Measurements from ENCODE around the gene JAKMIP2. TPM values are rescaled to one million over a fixed set of nuclear protein-coding genes. Genes with fewer than 3 reads are reported as not detected.
"Not testable (repeated sequence)": the region's sequence is repeated elsewhere in the genome, so short reads cannot be mapped to it uniquely, and the experiment has no call there.

JAKMIP2 gene
- total RNA-seq, 1 experiment from 2014 or later, result 1.2 TPM

DNA sequence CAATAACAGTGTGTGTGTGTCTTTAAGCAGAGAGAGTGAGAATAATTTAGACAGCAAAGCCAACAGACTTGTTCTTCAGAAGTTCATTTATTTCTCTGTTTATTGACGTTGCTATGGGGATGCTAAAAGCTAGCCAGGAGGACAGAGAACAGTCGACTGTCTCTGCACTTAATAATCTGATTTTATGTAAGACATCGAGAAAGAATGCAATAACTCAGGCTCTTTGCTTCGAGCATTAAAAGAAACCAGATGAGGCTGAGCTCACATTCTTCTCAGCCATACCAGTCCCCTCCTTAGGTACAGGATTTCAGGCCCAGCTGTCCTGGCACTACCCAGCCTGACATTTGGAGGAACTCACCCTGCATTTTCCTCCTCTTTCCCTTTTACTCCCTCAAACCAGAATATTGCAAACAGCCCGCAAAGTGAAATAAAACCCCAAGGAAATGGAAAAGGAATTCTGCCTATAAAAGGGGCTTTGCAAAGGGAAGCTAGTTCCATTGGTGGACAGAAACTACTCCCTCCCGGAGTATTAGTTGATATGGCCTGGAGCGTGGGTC is 228.2 kb downstream of the JAKMIP2 start:
- H3K4me3 ChIP-seq (ENCODE audit: low read depth, low read length), result no peak overlapping the region
- DNase-seq, result no peak
- peaks cover 12% of the 10 kb centered on the region for H3K4me1 Mint-ChIP-seq (ENCODE audit: low read depth, unreplicated experiment)
- no peaks in the 10 kb centered on the region for H3K27me3 ChIP-seq (replicated peaks; ENCODE audit: control insufficient read depth, insufficient read depth, low read length)
- no peaks in the 10 kb centered on the region for H3K9me3 ChIP-seq
- H3K27ac Mint-ChIP-seq (ENCODE audit: unreplicated experiment), result no peak overlapping the region
- H3K36me3 Mint-ChIP-seq (ENCODE audit: insufficient read depth, unreplicated experiment), result no peaks in the 10 kb centered on the region
- TF ChIP-seq CTCF (IDR thresholded peaks at IDR 0.05; ENCODE audit: insufficient read depth in 1 of 2, low read depth in 1 of 2, low read length in 1 of 2, severe bottlenecking in 1 of 2, unreplicated experiment in 1 of 2), result no peak
- intact Hi-C loops (cut with micrococcal nuclease; ENCODE audit: unreplicated experiment), result no loop called here
- H3K27me3 Mint-ChIP-seq (ENCODE audit: insufficient read depth, unreplicated experiment), result no peaks in the 10 kb centered on the region
- POLR2A ChIA-PET, result no interaction called here
- no peak overlapping the region for H3K4me3 Mint-ChIP-seq (ENCODE audit: unreplicated experiment)
- CTCF ChIA-PET, result no interaction called here
- no peaks in the 10 kb centered on the region for H3K9me3 Mint-ChIP-seq (ENCODE audit: unreplicated experiment)
- 0 out of 2 replicates have a peak, but pooled peaks cover 8% of the 10 kb centered on the region for H3K4me1 ChIP-seq
- H3K36me3 ChIP-seq (ENCODE audit: control insufficient read depth, insufficient read depth, low read length), result no peaks in the 10 kb centered on the region
- BruUV-seq (replicated peaks), result no TSS peak

- H3K27me3 Mint-ChIP-seq (ENCODE audit: insufficient read depth, unreplicated experiment); H3K4me1 ChIP-seq; intact Hi-C loops (cut with micrococcal nuclease; ENCODE audit: unreplicated experiment); H3K36me3 ChIP-seq (ENCODE audit: control insufficient read depth, insufficient read depth, low read length); H3K4me3 ChIP-seq (ENCODE audit: low read depth, low read length); H3K9me3 ChIP-seq; BruUV-seq (replicated peaks); H3K27me3 ChIP-seq (replicated peaks; ENCODE audit: control insufficient read depth, insufficient read depth, low read length); H3K36me3 Mint-ChIP-seq (ENCODE audit: insufficient read depth, unreplicated experiment); POLR2A ChIA-PET; DNase-seq; H3K4me1 Mint-ChIP-seq (ENCODE audit: low read depth, unreplicated experiment); CTCF ChIA-PET; H3K27ac Mint-ChIP-seq (ENCODE audit: unreplicated experiment); H3K4me3 Mint-ChIP-seq (ENCODE audit: unreplicated experiment); H3K9me3 Mint-ChIP-seq (ENCODE audit: unreplicated experiment): not testable (repeated sequence)
These were observed 228.7 kb downstream of the JAKMIP2 start for GRCh38 chr5:147553817-147554216.

GRCh38 chr5:147552897-147553296 is 229.6 kb downstream of the JAKMIP2 start:
- H3K4me1 ChIP-seq, result no peaks in the 10 kb centered on the region
- Mint-ChIP-seq H3K27me3 (ENCODE audit: insufficient read depth, unreplicated experiment) (no peaks in the 10 kb centered on the region), H3K36me3 (ENCODE audit: insufficient read depth, unreplicated experiment) (no peaks in the 10 kb centered on the region), H3K27ac (ENCODE audit: unreplicated experiment) (no peak overlapping the region), H3K4me1 (ENCODE audit: low read depth, unreplicated experiment) (no peaks in the 10 kb centered on the region), H3K9me3 (ENCODE audit: unreplicated experiment) (no peaks in the 10 kb centered on the region), H3K4me3 (ENCODE audit: unreplicated experiment) (no peak overlapping the region)
- intact Hi-C loops (cut with micrococcal nuclease; ENCODE audit: unreplicated experiment), result no loop called here
- H3K27me3 ChIP-seq (replicated peaks; ENCODE audit: control insufficient read depth, insufficient read depth, low read length), result no peaks in the 10 kb centered on the region
- TF ChIP-seq CTCF (IDR thresholded peaks at IDR 0.05; ENCODE audit: insufficient read depth in 1 of 2, low read depth in 1 of 2, low read length in 1 of 2, severe bottlenecking in 1 of 2, unreplicated experiment in 1 of 2), result no peak
- H3K9me3 ChIP-seq, result no peaks in the 10 kb centered on the region
- no peak overlapping the region for H3K4me3 ChIP-seq (ENCODE audit: low read depth, low read length)
- no peaks in the 10 kb centered on the region for H3K36me3 ChIP-seq (ENCODE audit: control insufficient read depth, insufficient read depth, low read length)
- no TSS peak for BruUV-seq (replicated peaks)
- CTCF ChIA-PET, result no interaction called here
- POLR2A ChIA-PET, result no interaction called here
- no peak for DNase-seq

DNA sequence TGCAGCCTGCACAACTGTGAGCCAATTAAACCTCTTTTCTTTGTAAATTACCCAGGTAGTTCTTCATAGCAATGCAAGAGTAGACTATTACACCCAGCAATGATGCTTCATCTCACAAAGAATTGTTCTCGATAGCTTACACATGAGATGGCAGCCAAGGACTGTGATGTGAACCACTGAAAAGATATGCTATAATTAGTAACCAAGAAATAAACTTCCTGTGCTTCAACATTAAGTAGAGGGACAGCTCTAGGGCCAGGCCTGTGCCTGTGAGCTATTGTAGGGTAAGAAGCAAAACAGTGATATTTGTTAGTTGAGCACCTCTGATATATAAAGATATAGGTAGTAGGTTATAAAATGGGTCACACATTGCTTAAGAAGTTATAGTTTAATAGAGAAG is 230.9 kb downstream of the JAKMIP2 start:
- Histone ChIP-seq H3K27me3 (replicated peaks; ENCODE audit: control insufficient read depth, insufficient read depth, low read length) (no peaks in the 10 kb centered on the region; the same call in 1 of the 2 replicates), H3K9me3 (no peaks in the 10 kb centered on the region), H3K4me1 (no peaks in the 10 kb centered on the region), H3K4me3 (ENCODE audit: low read depth, low read length) (no peak overlapping the region), H3K36me3 (ENCODE audit: control insufficient read depth, insufficient read depth, low read length) (no peaks in the 10 kb centered on the region)
- intact Hi-C loops (cut with micrococcal nuclease; ENCODE audit: unreplicated experiment), result no loop called here
- H3K36me3 Mint-ChIP-seq (ENCODE audit: insufficient read depth, unreplicated experiment), result no peaks in the 10 kb centered on the region
- no peaks in the 10 kb centered on the region for H3K27me3 Mint-ChIP-seq (ENCODE audit: insufficient read depth, unreplicated experiment)
- ChIA-PET CTCF (no interaction called here), POLR2A (no interaction called here)
- H3K9me3 Mint-ChIP-seq (ENCODE audit: unreplicated experiment), result no peaks in the 10 kb centered on the region
- no TSS peak for BruUV-seq (replicated peaks)
- TF ChIP-seq CTCF (IDR thresholded peaks at IDR 0.05; ENCODE audit: insufficient read depth in 1 of 2, low read depth in 1 of 2, low read length in 1 of 2, severe bottlenecking in 1 of 2, unreplicated experiment in 1 of 2), result no peak
- no peaks in the 10 kb centered on the region for H3K4me1 Mint-ChIP-seq (ENCODE audit: low read depth, unreplicated experiment)
- no peak overlapping the region for H3K27ac Mint-ChIP-seq (ENCODE audit: unreplicated experiment)
- H3K4me3 Mint-ChIP-seq (ENCODE audit: unreplicated experiment), result no peak overlapping the region
- DNase-seq, result no peak
